GM19238 (cell line): ENCODE measurements around the gene VPS4A.

ENCODE experiments used
- DNase-seq: peaks from one replicate; pipeline ENCODE4 v3.0.0; 2011; ENCODE audit warnings: low spot score; ENCODE audit not compliant: insufficient read length

VPS4A gene

DNA sequence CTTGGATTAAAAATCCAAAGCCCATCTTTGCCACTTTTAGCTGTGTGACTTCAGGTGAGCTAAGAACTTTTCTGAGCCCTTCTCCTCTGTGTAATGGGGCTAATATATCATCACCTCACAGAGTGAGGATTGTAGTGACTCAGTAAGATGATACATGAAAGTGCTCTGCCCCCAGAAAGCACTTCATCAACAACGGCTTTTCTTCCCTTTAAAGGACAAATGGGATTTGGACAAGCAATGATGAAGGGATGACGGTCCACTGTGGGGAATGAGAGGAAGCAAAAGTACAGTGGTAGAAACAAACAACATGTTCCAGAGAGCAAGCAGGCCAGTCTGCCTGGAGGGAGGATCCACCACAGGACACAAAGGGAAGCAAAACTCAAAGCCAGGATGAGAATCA, 54.8 kb downstream of the VPS4A start:
- DNase-seq: no peak

DNA sequence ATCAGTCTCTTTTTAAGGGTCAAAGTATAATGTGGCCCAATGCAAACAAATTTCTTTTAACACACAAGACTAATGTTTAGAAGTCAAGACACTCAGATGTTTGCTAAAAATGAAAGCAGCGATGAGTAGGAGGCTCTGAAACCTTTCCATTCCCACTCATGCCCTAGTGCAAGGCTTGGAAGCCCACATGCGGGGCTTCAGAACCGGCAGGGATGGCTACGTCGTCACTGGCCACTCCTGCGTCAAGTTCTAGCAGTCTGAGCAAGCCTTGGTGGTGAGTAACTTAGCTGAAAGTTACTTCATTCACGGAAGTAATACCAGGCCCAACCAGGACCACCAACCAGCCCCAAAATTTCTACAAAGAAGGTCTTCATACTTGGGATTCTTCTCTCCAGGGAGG, 55.3 kb downstream of the VPS4A start:
- no peak for DNase-seq

DNA sequence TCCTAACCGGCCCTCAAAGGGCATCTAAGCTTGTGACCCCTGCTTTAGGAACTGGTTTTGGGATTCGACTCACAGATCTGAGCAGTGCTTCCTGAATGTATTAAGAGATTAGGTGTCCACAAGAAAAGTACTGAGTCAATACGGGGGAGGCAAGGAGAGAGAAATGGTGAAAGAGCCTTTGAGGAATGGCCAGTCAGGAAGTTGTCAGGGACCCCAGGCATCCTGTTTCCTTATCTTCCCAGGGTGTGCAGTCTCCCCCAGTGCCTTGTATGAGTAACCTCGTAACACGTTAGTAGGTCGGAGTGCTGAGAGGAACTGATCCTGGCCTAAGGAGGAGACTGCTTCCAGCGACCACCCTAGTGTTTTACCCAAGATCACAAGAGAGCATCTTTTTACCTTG, 56.8 kb downstream of the VPS4A start:
- no peak for DNase-seq

DNA sequence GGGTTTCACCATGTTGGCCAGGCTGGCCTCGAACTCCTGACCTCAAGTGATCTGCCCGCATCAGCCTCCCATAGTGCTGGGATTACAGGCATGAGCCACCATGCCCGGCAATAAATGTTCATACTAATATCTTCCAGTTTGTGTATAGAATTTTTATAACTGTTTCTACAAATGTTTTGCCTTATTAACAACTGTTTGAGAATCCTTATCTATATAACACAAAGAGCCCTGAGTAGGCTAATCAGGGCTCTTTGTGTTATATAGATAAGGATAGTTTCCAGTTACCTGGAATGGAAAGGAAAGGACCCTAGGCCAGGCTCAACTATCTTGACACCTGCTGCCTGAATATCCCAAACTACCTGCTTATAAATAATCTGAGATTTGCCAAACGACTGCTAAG, 57.7 kb downstream of the VPS4A start:
- no peak for DNase-seq

DNA sequence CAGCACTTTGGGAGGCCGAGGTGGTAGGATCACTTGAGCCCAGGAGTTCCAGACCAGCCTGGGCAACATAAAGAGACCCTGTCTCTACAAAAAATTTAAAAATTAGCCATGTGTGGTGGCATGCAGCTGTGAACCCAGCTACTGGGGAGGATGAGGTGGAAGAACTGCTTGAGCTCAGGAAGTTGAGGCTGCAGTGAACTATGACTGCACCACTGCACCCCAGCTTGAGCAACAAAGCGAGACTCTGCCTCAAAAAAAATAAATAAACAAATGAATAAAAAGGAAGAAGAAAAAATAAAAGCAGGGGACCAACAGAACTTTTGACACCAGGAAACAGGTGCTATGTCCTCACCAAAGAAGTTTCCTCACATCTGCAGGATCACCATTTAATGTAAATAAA, 60.4 kb downstream of the VPS4A start:
- DNase-seq: no peak

DNA sequence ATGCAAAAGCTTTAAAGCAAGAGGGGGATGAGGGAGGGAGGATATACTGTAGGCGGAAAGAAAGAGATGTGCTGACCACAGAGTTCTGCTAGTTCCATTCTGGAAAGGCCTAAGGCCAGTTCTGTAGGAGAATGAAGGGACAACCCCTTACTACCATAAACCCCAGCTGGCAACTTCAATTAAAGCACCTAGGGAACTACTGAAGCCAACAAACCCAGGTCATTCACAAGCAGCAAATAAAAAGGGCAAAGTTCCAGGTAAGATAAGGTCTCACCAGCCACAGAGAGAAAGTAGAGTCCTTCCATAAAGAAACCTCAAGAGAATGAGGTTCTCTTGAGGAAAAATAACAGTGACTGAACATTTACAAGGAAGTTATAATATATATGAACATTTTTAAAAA, 61.9 kb downstream of the VPS4A start:
- DNase-seq: no peak
